DMS153 (cell line): ENCODE measurements around the gene ADAM30.

Source experiments
- DNase-seq: peaks from one replicate; lab custom pipeline; 2025; lab: John Stamatoyannopoulos, UW

The ADAM30 gene

DNA sequence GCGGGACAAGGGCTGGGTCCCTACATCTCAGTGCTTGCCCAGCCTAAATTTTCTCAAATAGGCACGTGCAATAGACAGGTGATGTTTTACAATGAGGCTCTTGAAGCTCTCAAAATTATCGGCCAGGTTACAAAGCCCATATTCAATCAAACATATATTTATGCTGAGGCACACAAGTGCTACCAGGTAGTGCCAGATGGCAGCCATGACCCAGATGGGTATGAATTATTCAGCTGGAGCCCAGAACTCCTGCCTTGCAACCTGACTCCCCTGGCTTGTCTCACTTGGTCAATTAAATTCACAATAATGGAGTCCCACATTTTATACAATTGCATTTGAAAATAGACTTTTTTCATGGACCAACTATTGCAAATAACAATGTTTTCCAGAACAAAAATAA, 12.3 kb upstream of the ADAM30 start:
- DNase-seq, result peak; percentile 53

DNA sequence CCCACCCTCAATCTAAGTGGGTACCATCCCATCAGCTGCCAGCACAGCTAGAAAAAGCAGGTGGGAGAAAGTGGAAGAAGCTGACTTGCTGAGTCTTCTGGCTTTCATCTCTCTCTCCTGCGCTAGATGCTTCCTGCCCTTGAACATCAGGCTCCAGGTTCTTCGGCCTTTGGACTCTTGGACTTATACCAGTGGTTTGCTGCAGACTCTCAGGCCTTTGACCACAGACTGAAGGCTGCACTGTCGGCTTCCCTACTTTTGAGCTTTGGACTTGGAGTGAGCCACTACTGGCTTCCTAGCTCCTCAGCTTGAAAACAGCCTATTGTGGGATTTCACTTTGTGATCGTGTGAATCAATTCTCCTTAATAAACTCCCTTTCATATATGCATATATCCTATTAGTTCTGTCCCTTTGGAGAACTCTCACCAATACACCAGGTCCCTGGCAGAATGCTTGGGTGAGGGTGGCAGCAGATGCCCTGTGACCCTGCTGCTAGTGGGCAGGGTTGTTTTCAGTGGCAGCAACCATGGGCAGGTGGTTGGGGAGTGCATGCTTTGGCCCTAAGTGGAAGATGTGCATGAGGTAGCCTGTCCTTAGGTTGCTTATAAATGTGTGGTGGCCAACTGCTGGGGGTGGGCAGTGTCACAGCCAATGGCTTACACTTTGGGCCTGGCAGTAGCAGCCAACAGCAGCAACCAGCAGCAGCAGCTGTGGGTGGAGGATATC, 10.8 kb upstream of the ADAM30 start:
- DNase-seq, result no peak

DNA sequence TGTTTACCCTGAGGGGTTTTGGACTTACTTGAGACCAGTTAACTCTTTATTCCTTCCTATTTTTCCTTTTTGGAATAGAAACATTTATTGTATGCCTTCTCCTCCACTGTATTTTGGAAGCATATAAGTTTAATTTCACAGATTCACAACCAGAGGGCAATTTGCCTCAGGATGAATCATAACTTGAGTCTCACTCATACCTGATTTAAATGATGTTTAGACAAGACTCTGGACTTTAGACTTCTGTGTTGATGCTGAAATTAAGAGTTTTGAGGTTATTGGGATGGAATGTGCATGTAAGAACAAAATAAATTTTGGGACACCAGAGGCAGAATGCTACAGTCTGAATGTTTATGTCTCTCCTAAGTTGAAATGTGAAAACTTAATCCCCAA, 7.1 kb upstream of the ADAM30 start:
- DNase-seq, result no peak

DNA sequence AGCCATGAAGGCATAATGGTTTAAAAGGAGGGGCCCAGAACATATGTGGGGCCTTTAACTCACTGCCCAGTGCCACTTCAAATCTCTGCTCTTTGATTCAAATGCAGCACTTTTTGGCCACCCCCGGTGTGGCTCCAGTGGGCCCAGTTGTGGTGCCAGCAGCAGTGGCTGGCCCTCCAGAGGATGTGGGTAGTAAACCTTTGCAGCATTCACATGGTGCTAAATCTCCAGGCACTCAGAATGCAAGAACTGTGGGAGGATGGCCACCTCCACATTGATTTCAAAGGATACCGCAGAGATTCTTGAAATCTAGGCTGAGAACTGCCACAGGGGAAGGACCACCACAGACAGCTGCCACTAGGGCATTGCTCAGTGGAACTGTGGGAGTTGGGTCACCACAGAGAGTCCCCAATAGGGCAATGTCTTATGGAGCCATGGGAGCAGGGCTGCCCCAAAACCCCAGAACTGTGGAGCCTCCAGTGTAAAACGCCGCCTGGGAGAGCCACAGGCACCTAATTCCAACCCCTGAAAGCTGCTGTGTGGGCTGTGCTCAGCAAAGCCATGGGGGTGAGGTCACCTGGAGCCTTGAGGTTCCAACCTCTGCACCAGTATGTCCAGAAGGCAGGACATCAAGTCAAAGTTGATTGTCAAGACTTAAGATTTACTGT, 6.6 kb upstream of the ADAM30 start:
- no peak for DNase-seq

DNA sequence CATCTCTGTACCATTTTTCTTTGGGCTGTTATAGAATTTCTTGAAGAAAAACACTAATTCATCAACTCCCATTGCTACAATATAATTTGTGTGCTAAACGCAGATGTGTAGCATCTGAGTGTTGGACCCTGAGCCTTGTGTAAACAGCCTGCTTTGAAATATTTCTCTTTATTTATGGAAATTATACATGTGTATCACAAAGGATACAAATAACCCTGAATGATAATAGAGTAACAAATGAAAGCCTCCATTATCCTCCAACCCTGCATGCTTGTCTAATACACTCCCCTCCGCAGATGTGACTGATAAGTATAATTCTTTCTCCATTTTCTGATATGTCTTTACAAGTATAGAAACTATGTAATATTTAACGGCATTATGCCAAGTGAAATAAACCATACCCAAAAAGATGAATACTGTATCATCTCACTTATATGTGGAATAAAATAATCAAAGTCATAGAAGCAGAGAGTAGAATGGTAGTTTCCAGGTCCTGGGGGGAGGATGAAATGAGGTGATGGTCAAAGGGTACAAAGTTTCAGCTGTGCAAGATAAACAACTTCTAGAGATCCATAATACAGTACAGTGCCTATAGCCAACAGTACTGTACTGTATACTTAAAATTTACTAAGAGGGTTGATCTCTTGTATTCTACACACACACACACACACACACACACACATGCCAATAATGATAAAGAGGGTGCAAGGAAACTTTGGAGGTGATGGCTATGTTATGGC, 2.8 kb upstream of the ADAM30 start:
- no peak for DNase-seq

DNA sequence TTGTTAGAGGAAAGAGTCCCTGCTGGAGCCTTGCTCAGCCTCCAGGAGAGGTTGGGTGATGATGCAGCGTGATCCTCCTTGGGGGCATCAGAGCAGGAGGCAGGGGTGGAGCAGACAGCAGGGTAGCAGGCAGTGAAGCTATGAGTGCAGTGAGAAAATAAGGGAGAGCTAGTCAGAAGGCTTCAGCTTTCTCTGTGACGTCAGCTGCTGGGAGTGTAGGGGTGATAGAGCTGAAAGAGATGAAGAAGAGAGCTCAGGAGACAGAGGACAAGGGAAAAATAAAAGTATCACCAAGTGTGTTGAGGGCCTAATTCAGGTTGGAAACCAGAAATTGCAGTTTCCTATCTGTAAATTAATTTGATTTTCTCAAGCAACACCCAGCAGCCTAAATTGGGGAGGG, 2.2 kb upstream of the ADAM30 start:
- DNase-seq, result no peak

DNA sequence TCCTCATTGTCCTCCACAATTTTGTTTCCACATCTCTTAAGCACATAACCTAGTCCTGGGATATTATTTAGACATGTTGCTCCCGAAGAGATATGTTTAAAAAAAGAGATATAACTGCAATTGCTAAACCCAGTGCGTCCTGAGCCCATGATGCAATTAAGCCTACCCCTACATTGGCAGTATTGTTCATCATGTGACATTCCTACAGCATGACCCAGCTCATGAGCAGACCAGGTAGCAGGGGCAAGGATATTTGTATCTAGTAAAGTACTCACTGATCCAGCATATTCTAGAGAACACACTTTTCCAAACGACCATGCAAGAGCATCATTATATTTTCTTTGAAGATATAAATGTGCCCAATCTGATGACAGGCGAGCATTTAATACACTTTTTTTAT, 1.2 kb downstream of the ADAM30 start:
- no peak for DNase-seq

DNA sequence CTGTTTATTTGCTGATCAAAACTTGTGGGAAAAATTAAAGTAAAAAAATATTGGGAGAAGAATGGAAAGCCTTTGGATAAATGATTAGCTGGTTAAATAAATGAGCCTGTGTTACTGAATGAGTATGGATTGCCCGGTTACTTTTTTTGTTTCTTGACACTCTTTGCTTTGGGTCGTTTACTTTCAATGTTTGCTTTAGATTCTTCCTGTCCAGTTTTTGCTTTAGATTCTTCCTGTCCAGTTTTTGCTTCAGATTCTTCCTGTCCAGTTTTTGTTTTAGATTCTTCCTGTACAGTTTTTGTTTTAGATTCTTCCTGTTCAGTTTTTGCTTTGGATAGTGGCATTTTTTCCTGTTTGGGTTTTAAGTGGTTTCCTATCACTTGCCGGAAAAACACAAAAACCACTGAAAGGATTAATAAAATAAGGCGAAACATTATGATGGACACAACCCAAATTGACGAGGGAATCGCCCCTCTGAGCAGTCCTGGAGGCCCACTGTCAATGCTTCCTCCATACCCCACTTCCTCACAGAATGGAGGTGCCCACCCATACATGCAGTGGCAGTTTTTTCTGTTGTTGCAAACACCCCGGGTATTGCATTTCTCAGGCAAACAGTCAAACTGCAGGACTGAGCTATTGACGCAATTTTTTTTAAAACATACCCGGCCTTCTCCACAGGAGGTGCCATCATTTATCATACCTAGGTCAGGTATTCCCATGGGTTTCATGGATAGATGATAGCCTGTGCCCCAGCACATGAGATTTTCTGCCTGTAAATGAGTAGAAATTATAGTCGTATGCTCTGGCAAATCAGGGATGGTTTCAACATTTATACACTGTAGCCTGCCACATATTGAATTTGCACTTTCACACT, 2.3 kb downstream of the ADAM30 start:
- no peak for DNase-seq

DNA sequence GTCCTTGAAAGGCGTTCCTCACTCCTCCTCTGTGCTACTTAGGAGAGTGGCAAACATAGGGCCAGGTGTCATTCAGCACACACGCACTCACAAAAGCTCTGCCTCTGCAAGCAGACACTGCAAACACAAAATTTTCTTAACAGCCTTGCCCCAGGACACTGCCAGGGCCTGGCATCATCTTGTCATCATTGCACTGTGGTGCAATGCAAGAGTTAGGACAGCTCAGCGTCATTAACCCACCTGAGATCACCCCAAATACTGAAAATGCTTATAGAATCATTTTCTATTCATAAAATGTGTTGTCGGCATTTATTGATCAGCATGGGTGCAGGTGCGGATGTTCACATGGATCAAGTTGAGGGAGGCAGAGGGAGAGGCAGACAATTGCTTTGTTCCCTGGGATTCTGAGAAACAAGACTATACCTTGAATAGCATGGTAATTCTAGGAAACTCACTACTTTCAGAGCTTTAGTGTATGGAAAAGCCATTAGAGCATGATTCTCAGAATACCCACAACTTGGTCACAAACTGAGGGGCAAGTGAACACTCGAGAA, 3.0 kb downstream of the ADAM30 start:
- DNase-seq, result no peak

DNA sequence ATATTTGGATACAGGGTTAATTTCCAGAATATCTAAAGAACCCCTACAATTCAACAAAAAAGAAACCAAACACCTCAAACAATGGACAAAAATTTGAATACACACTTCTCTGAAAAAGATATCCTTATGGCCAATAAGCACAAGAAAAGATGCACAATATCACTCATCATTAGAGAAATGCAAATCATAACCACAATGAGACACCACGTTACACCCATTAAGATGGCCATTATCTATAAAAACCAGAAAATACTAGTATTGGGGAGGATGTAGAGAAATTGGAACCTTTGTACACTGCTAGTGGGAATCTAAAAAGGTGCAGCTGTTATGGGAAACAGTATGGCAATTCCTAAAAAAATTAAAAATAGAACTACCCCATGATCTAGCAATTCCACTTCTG, 4.9 kb downstream of the ADAM30 start:
- DNase-seq, result no peak

DNA sequence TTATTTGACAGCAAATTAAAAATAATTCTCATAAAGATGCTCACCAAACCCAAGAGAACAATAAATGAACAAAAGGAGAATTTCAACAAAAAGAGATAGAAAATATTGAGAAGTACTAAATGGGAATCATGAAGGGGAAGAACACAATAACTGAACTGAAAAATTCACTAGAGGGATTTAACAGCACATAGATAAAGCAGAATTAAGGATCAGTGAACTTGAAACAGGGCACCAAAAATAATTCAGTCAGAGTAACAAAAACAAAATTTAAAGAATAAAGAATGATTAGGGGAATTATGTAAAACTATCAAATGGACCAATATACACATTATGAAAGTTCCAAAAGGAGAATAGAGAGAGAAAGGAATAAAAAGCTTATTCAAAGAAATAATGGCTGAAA, 7.8 kb downstream of the ADAM30 start:
- no peak for DNase-seq

DNA sequence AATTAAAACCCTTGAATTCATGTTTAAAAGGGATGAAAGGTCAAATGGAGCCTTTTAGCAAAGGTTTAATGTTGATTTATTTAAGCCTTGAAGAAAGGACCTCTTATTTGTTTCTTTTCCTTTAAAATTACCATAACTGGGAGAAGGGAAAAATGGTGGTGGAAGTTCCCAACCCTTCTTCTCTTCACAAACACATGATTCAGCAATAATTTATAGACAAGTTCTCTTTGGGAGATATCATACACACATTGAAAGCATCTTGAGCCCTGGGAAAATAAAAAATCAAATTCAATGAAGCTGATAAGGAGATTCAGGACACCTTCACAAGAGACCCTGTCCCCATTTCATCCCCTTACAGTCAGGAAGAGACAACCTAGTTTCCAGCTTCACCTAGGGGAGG, 8.9 kb downstream of the ADAM30 start:
- DNase-seq, result no peak

DNA sequence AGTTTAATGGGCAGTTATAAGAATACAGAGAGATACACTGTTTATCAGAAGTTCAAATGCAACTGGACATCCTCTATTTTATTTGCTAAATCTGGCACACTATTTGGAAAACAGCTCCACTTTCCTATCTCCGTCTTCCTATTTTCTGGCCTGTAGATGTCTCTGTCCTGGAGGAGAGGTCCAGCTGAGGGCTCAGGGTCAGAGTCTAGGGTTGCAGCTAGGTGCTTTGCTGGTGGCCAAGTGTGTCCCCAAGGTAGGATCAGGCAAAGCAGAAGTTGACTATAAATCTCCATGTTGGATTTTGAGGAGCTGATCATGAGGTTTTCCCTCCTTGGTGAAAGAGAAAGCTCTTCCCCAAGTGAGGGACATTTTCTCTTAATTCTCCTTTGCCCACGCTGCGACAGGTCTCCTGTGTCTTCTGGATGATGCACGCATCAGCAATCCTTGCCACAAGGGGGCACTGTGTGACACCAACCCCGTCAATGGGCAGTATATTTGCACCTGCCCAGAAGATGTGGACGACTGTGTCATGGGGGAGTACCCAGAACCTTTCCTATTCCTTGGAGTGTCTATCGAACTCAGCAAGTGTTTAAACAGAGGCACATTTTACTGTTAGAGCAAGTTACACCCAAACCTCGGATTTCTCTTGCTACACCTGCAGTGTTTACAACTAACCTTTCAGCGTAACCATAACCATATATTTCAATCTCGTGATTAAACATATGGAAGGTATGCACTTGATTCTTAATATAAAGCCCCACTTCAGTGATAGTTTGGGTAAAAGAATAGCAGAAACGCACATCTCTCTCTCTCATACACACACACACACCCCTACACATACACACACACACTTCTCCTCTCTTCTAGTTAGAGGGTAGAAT, 10.2 kb downstream of the ADAM30 start:
- DNase-seq, result no peak

DNA sequence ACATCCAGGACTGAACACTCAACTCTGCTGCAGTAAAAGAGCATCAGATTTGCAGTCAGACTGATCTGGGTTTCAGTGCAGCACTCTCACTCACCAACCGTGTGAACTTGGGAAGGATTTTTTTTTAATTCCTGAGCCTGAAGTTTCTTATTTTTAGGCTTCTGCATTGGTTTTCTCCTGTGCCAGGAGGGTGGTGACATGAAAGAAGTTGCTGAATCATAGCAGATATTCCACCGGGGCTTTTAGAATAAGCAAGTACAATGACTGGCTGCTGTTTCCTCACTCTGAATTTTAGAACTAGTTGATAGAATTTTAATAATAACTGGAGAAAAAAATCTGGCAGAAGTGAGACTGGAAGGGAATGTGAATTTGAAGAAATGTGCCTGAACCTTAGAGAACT, 11.6 kb downstream of the ADAM30 start:
- DNase-seq, result no peak

DNA sequence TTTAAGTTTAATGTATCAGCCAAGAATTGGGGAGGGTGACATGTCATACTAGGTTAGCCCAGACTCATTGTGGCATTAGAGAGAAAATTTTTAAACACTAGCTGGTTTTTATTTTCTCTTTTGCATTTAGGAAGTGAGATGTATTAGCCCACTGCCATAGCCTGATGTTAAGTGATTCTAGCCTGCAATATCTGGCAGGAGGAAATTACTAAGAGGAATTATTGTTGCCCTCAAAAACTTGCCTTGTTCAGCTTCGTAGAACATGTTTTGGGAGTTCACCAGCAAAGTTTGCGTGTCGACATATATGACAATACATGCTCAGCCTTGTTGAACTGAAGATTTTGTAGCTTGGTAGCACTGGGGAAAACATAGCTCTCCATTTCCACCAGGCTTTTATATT, 12.5 kb downstream of the ADAM30 start:
- no peak for DNase-seq

DNA sequence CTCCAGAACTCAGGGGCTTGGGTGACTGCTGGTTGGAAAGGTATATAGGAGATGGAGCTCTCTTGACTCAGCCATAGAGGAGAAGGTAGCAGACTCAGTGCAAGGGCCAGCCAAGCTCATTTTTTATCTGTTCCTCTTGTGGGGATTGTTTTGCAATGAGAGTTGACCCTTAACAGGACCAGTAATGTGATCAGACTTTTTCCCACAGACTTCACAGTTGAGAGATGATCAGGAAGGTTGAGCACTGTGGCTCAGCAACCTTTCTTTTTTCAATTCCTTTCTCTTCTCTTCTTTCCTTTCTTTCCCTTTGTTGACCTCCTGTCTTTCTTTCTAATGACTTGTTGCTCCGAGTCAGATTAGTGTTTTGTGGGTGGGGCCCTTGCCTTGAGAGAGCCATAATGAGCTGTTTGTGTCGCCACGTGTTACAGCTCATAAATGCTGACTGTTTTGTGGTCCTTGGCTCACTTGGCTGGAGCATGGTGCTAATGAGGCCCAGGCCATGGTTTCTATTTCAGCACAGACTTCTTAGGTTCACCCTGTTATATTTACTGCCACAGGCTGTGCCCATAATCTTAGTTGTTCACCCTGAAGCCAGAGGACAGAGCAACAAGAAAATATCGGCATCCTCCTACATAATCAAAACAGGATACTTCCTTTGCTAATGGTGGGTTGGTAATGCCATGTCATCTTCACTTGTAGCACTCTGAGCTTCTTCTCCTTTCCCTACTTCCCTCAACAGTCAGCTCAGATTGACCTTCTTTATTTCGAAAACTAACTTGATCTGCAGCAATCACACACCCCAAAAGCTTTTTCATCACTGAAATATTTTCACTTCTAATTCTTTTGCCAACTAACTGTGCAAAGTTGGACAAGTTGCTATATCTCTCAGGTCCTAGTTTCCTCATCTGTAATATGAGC, 13.9 kb downstream of the ADAM30 start:
- DNase-seq, result no peak

DNA sequence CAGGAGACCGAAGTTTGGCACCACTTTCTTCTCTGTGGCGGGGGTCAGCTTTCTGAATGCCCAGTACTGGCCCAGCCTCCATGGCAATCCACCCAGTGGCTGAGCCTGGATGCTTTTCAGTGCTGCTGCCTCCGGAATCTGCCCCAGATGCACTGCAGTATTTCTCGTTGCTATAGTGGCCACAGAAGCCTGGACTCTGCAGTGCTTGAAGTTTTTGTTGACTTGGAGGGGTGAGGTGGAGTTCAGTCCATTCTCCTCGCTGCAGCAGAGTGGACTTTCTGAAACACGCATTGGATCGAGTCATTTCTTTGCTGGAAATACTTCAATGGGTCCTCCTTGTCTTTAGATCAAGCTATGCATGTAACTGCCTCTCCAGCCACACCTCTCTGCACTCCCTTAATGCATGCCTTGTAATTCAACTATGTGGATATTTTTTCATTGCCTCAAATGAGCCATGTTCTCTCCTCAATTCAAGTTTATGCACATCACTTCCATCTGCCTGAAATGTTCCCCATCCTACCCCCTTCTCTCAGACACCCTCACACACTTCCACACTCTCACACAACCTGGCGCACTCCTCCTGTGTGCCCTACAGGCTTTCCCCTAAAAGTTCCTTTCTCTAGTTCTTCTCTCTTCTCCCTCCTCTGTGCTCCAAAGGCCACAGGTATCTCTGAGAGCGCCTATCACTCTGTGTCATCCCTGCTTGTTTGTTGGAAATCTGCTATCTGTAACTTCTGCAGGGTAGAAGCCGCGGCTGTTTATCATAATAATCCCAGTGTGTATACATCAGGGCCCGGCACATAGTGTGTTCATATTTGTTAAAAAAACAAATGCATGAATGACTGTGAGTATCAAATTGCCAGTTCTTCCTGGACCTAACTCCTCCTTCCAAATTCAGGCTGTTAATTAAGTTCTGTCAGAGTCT, 16.5 kb downstream of the ADAM30 start:
- DNase-seq, result no peak

DNA sequence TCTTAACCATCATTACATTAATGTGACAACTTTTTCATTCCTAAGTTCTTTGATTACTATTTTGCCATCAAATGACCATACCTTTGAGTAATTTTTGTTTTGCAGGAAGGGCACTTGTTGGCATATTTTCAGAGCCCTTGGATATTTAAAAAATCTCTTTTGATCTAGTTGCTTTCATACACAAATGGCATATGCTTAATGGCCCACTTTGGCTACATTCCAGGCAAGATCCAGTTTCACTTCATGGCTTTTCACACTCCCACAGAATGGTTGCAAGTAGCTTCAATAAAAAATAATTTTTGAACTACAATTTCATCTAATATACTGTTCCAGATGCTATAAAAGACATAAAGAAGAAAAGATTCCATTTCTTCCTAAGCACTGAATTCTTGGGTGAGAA, 18.1 kb downstream of the ADAM30 start:
- no peak for DNase-seq

DNA sequence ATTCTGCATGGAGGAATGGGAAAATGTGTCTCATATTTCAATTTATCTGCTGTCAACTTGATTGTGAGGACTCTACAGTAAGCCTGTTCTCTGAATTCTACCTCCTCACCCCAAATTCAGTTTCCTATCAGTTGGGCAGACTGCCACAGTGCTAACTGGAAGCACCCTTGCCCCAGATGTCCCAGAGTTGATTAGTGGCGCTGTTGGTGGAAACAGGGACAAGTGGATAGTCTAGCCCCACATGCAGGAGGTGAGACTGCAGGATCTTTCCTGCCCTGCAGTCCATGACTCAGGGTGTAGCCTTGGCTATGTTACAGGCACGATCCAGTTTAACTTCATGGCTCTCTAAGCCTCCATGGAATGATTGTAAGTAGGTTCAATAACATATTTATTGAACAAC, 22.1 kb downstream of the ADAM30 start:
- no peak for DNase-seq
